Esophagus squamous epithelium (tissue), 4 donors: ENCODE measurements around the gene KRTAP10-4.

Experiments
- CTCF ChIP-seq, 6 experiments: fragments of 450-650 bp in 4 of 6; fragments of 200-600 bp in 2 of 6; sonication (generic) in 2 of 6; IDR thresholded peaks; one replicate each; pipeline ENCODE4 v1.5.1; 2016 to 2019; ENCODE audit warnings: antibody characterized with exemption in 6 of 6, mild to moderate bottlenecking in 4 of 6, moderate library complexity in 4 of 6
- POLR2A ChIP-seq, 4 donors: fragments of 450-650 bp; IDR thresholded peaks; one replicate each; pipeline ENCODE4 v1.6.1; 2017; ENCODE audit warnings: antibody characterized with exemption in 4 of 4, mild to moderate bottlenecking in 4 of 4, moderate library complexity in 3 of 4

DNA sequence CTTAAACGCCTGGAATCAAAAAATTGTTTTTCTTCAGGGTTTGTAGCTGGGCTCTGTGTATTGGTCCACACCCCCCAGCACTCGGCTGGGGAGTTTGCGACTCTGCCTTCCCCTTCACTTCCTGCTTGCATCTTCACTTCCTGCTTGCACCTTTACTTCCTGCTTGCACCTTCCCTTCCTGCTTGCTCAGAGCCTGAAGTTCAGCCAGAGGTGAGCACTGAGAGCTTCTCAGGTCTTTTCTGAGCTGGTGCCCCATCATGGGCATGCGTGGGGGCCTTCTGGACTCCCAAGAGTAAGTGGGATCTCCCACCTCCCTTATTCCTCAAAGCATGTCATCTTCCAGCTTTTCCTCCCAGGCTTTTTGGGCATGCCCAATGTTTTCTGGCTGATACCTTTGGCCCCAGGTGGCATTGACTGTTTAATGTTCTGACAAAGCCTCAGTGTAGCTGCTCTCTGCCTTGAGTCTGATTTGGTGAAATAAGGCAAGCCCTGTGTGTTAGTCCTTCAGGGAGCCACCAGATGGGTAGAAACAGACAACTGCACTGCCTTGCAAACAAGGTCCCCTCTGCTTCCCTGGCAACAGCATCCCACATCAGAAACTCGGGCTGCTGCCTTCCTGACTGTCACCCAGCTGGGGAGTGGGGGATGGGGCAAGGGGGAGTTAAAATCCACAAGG lies 25.7 kb upstream of the KRTAP10-4 start:
- no peak for TF ChIP-seq POLR2A (IDR thresholded peaks at IDR 0.05)
- TF ChIP-seq CTCF (IDR thresholded peaks at IDR 0.05) = no peak
